Measurements from ENCODE around the gene DLST.

The DLST gene

GRCh38 chr14:74866708-74867389 is 14.9 kb upstream of the DLST start:
- DNase-seq (ENCODE audit: low read depth), result no peak
- TF ChIP-seq CTCF (IDR thresholded peaks at IDR 0.05; ENCODE audit: insufficient read depth, low read depth, low read length, missing control alignments), result no peak
- H3K4me3 ChIP-seq (ENCODE audit: low read length), result no peak overlapping the region

- no peak for TF ChIP-seq CTCF (IDR thresholded peaks at IDR 0.05; ENCODE audit: insufficient read depth, low read depth, low read length, missing control alignments)
- no peak overlapping the region for H3K4me3 ChIP-seq (ENCODE audit: low read length)
- DNase-seq (ENCODE audit: low read depth), result no peak
These were observed 14.0 kb upstream of the DLST start for GRCh38 chr14:74867673-74868072.

- TF ChIP-seq CTCF (IDR thresholded peaks at IDR 0.05; ENCODE audit: insufficient read depth, low read depth, low read length, missing control alignments), result no peak
These were observed 13.0 kb upstream of the DLST start for GRCh38 chr14:74868739-74869138.

GRCh38 chr14:74871819-74872218 is 9.9 kb upstream of the DLST start:
- no peak for TF ChIP-seq CTCF (IDR thresholded peaks at IDR 0.05; ENCODE audit: insufficient read depth, low read depth, low read length, missing control alignments)
- no peak for DNase-seq (ENCODE audit: low read depth)
- no peak overlapping the region for H3K4me3 ChIP-seq (ENCODE audit: low read length)

More at GRCh38 chr14:74868739-74869138, 13.0 kb upstream of the DLST start:
- no peak overlapping the region for H3K4me3 ChIP-seq (ENCODE audit: low read length)
- DNase-seq (ENCODE audit: low read depth), result no peak

- DNase-seq (ENCODE audit: low read depth), result no peak
- no peak overlapping the region for H3K4me3 ChIP-seq (ENCODE audit: low read length)
- no peak for TF ChIP-seq CTCF (IDR thresholded peaks at IDR 0.05; ENCODE audit: insufficient read depth, low read depth, low read length, missing control alignments)
These were observed 6.5 kb upstream of the DLST start for GRCh38 chr14:74875204-74875603.

GRCh38 chr14:74875941-74876913 is 5.5 kb upstream of the DLST start, which contains the start of gene PROX2:
TSS of gene PROX2 (minus strand) at chr14:74876145. CDS start at chr14:74863834, 12,311 bp downstream.
- no peak for TF ChIP-seq CTCF (IDR thresholded peaks at IDR 0.05; ENCODE audit: insufficient read depth, low read depth, low read length, missing control alignments)
- no peak within 1 kb of the TSS for H3K4me3 ChIP-seq (ENCODE audit: low read length)
- DNase-seq (ENCODE audit: low read depth), result no peak
